Upper lobe of right lung (tissue), 1 donor: ENCODE measurements around the gene VWA7. TPM values are rescaled to one million over a fixed set of nuclear protein-coding genes. Genes with fewer than 3 reads are reported as not detected.
A peak's percentile ranks its signal among the peaks of the same experiment; 100 is the strongest.

ENCODE experiments used
- ATAC-seq: fragments of 200-7000 bp; cut with Tn5 transposase; one replicate; pipeline ENCODE4 v1.9.1; 2020; ENCODE audit warnings: mild to moderate bottlenecking, moderate library complexity
- DNase-seq: peaks from one replicate; pipeline ENCODE4 v3.0.0-alpha.2; 2020
- H3K27ac ChIP-seq: fragments of 200-600 bp; one replicate; pipeline ENCODE4 v1.8.0; 2022
- H3K27me3 ChIP-seq: fragments of 200-600 bp; one replicate; pipeline ENCODE4 v1.8.0; 2022; ENCODE audit warnings: mild to moderate bottlenecking
- H3K36me3 ChIP-seq: fragments of 200-600 bp; one replicate; pipeline ENCODE4 v1.8.0; 2022
- H3K4me1 ChIP-seq: fragments of 200-600 bp; one replicate; pipeline ENCODE4 v1.8.0; 2022
- H3K4me3 ChIP-seq: fragments of 200-600 bp; one replicate; pipeline ENCODE4 v1.8.0; 2022; ENCODE audit warnings: mild to moderate bottlenecking
- H3K9me3 ChIP-seq: fragments of 200-600 bp; one replicate; pipeline ENCODE4 v1.8.0; 2022
- CTCF ChIP-seq: fragments of 200-600 bp; IDR thresholded peaks from one replicate; pipeline ENCODE4 v1.8.0; 2022; ENCODE audit warnings: antibody characterized with exemption
- intact Hi-C: fragments of 100-400 bp; cut with DNase I; formaldehyde crosslinking; loops from one replicate; pipeline ENCODE4 v1.11.0; 2022
- total RNA-seq: library from RNA; stranded (reverse); fragmentation: NEBNext Ultra II Directional; extraction: Animal tissue kit (Norgen Biotek cat#: 25700); gene quantifications from one replicate; pipeline ENCODE4 v1.2.1, GENCODE V29; 2021
- donor health status: DM: no; HTN: yes; CAD: no; lungs with severe emphysema.

The VWA7 gene
- total RNA-seq, 1 donor from 2014 or later: 3.4 TPM

- no peak for DNase-seq
Observed at GRCh38 chr6:31741815-31742214, 35.3 kb downstream of the VWA7 start.

GRCh38 chr6:31740397-31741223, 36.5 kb downstream of the VWA7 start:
- DNase-seq: peak; percentile 81

More at GRCh38 chr6:31741815-31742214, 35.3 kb downstream of the VWA7 start:
- H3K4me1 ChIP-seq: peaks cover 33% of the 10 kb centered on the region
- no peak for ATAC-seq
- intact Hi-C loops: no loop called here
- H3K36me3 ChIP-seq: no peaks in the 10 kb centered on the region
- no peak for TF ChIP-seq CTCF
- H3K27ac ChIP-seq: no peak overlapping the region
- H3K9me3 ChIP-seq: no peaks in the 10 kb centered on the region
- H3K4me3 ChIP-seq: no peak overlapping the region
- no peaks in the 10 kb centered on the region for H3K27me3 ChIP-seq

GRCh38 chr6:31739639-31740396, 37.3 kb downstream of the VWA7 start, which contains the start of gene MSH5:
MSH5 (plus strand) TSS chr6:31740005; CDS start chr6:31740467, 462 bp downstream.
- ATAC-seq: peak; percentile 93
- peak; percentile 98 for DNase-seq
- Histone ChIP-seq H3K36me3 (no peaks in the 10 kb centered on the region), H3K4me3 (peak within 1 kb of the TSS; percentile 83), H3K4me1 (peaks cover 36% of the 10 kb centered on the region), H3K9me3 (no peaks in the 10 kb centered on the region), H3K27ac (peak within 1 kb of the TSS; percentile 92), H3K27me3 (no peaks in the 10 kb centered on the region)
- intact Hi-C loops: no loop called here
- TF ChIP-seq CTCF: no peak

More at GRCh38 chr6:31740397-31741223, 36.5 kb downstream of the VWA7 start:
- Histone ChIP-seq H3K9me3 (no peaks in the 10 kb centered on the region), H3K4me3 (peak overlapping the region; percentile 83), H3K36me3 (no peaks in the 10 kb centered on the region), H3K4me1 (peaks cover 36% of the 10 kb centered on the region), H3K27me3 (no peaks in the 10 kb centered on the region), H3K27ac (peak overlapping the region; percentile 43)
- intact Hi-C loops: no loop called here
- TF ChIP-seq CTCF: no peak
- ATAC-seq: peak; percentile 6

GRCh38 chr6:31737991-31738979, 38.8 kb downstream of the VWA7 start:
- peak overlapping the region; percentile 92 for H3K27ac ChIP-seq

More at GRCh38 chr6:31737991-31738979, 38.8 kb downstream of the VWA7 start:
- Histone ChIP-seq H3K27me3 (no peaks in the 10 kb centered on the region), H3K4me3 (peak overlapping the region; percentile 2), H3K36me3 (peaks cover 14% of the 10 kb centered on the region), H3K9me3 (no peaks in the 10 kb centered on the region), H3K4me1 (peaks cover 47% of the 10 kb centered on the region)
- peak; percentile 27 for TF ChIP-seq CTCF
- intact Hi-C loops: no loop called here
- DNase-seq (peak; percentile 66), ATAC-seq (peak; percentile 41)
